ENCODE data around the gene NANOS3.

The NANOS3 gene

DNA sequence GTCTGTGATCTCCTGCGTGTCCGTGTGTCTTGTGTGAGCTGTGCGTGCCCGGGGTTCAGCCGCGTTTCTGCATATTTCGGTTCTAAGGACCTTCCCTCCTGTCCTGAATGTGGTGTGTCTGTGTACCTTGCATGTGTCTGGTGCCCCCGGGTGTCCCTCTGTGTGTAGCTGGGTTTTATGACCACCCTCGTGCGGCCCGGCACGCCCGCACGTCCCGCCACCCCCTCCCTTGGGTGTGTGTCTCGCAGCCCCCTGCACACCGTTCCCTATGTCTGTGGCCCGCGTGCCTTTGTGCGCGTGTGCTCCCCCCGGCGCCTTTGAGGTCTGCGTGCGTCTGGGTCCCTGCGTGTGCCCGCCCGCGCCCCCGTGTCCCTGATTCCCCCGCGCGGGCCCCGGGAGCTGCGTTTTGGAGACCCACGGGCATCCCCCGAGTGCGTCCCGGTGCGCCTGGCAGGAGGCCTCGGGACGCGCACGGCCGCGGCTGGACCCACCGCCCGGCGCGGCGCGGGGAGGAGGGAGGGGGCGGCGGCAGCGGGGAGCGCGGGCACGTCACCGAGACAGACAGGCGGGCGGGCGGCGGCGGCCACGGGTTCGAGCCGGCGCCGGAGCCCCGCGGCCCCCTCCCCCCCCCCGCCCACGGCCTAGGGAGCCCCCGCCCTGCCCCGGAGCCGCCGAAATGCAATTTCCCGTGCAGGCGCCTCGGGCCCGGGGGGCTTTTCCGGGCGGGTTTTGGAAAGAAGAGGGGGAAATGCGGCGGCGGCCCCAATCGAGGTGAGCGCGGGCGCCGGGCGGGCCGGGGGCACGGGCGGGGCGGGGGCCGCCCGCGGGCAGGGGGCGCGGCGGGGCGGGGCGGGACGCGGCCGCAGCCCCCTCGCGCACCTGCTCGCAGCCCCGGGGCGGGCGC is 12.0 kb upstream of the NANOS3 start:
- peak overlapping the region; percentile 61 for H3K4me3 ChIP-seq (ENCODE audit: low read length)

DNA sequence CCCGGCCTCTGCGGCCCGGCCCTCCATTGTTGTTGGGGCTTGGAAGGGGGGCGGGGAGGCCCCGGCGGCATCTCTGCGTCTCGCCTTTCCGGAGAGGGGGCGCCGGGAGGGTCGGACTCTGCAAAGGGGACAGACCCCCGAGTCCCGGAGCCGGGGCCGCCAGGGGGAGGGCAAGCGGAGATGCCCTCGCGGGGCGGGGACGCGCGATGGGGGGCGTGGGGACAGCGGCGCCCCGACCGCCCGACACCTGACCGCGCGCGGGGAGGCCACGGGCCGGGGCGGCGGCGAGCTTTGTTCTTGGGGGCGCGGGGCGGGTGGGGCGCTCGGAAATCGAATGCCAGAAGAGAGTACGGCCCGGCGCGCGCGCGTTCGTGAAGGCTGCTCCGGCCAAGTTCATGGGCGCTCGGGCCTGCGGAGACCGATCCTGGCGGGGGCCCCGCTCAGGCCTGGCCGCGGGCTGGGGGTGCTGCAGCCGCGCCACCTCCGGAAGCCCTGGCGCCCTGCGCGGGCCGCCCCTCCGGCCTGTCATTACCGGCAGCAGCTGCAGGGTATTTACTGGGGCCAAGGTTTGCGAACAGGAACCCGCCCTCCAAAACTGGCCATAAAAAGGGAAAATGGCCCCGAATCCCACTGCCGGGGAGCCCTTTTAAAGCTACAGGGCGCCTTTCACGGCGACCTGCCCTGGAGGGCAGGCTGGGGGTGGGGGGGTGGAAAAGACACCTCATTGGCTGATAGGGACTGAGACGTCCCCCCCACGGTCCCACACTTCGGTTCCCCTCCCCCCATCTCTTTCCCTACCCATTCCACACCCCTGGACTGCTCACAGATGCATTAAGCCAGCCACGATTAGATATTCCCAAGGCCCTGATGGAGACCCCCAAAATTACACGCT is 11.1 kb upstream of the NANOS3 start:
- peak overlapping the region; percentile 61 for H3K4me3 ChIP-seq (ENCODE audit: low read length)
- no peak for TF ChIP-seq ZNF274 (IDR thresholded peaks at IDR 0.05; ENCODE audit: low read depth, low read length)

More for the DNA sequence above, 12.0 kb upstream of the NANOS3 start:
- no peak for TF ChIP-seq ZNF274 (IDR thresholded peaks at IDR 0.05; ENCODE audit: low read depth, low read length)

DNA sequence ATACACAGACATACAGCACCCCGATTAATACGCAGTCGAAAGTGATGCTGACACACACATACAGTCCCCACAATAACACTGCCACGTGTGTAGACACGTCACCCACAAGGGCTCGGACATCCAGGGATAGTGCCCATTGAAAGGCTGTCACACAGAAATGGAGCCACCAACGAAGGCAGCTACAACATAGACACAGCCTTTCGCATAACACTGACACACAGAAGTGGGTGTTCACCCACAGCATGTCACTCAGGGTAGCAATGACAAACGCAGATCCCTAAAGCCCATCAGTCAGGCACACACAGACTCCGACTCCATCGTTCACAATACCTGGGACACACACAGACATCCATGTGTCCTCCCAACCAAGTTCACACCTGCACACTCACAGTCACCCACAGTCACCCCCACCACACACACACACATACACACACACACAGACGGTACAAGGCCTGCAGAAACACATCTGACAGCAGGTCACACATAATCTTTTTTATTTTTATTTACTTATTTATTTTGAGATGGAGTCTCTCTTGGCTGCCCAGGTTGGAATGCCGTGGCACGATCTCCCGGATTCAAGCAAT is 10.4 kb upstream of the NANOS3 start:
- H3K4me3 ChIP-seq (ENCODE audit: low read length) = peak overlapping the region; percentile 61; the same call in 1 of the 2 replicates

DNA sequence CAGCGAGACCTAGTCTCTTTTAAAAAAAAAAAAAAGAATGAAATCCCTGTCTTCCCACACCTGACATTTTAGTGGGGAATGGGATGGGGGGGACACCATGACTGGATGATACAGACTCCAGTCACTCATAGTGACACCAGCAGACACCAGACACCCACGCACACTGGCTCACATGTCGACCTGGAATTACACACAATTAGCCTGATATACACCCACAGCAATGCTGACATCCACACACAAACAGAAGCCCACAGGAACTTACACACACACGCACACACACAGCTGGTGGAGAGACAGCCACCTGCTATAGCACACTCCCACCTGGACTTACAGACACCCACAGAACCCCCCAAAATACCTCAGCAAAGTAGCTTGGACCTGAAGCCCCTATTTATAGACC is 8.3 kb upstream of the NANOS3 start:
- no peak overlapping the region for H3K4me3 ChIP-seq (ENCODE audit: low read length)
- TF ChIP-seq ZNF274 (IDR thresholded peaks at IDR 0.05; ENCODE audit: low read depth, low read length) = no peak

More for the DNA sequence above, 10.4 kb upstream of the NANOS3 start:
- TF ChIP-seq ZNF274 (IDR thresholded peaks at IDR 0.05; ENCODE audit: low read depth, low read length) = no peak

DNA sequence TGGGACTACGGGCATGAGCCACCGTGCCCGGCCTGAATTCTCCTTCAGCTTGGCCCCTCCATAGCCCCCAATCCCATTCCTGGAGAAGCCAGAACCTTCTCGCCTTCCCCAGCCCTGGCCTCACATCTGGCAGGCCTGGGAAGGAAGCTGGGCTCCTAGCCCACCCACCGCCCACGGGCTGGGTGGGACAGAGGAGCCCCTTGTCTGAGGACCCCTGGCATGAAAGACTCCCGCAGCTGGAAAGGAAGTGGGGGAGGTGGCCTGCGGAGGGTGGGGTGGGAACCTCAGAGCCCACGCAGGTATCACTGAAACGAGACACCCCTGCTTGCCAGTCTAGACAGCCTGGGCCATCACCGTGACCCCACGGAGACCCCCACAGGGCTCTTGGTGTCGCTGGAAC is 7.7 kb upstream of the NANOS3 start:
- TF ChIP-seq ZNF274 (IDR thresholded peaks at IDR 0.05; ENCODE audit: low read depth, low read length) = no peak

DNA sequence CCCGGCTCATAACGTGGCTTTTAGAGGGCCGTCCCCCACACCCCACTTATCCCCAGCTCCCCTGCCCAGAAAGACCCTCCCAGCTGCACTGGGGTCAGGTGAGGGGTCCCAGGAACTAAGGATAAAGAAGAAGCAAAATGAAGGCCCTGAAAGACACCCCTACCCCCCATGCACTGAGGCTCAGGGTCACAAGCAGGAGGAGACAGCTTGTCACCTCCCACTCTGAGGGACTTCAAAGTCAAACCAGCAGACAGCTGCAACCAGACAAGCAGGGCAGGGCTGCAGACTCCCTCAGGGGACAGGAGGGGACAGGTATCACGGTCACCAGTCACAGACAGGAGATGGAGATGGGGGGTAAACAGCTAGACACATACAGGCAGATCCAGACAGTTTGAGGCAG is 6.1 kb upstream of the NANOS3 start:
- no peak overlapping the region for H3K4me3 ChIP-seq (ENCODE audit: low read length)
- no peak for TF ChIP-seq ZNF274 (IDR thresholded peaks at IDR 0.05; ENCODE audit: low read depth, low read length)

More for the DNA sequence above, 7.7 kb upstream of the NANOS3 start:
- H3K4me3 ChIP-seq (ENCODE audit: low read length) = no peak overlapping the region

DNA sequence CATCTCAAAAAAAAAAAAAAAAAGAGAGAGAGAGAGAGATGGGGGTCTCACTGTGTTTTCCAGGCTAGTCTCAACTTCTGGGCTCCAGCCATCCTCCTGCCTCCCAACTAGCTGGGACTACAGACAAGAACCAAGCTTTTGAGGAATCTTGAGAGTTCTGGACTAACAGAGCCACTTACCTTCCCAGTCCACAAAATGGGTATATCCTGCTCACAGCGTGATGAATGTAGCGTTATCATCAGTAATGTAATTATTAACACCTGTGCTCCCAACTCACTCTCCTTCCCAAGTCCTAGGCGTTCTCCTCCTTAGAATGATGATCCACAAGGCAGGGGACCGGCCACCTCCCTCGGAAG is 4.6 kb upstream of the NANOS3 start:
- TF ChIP-seq ZNF274 (IDR thresholded peaks at IDR 0.05; ENCODE audit: low read depth, low read length) = no peak
- H3K4me3 ChIP-seq (ENCODE audit: low read length) = no peak overlapping the region

DNA sequence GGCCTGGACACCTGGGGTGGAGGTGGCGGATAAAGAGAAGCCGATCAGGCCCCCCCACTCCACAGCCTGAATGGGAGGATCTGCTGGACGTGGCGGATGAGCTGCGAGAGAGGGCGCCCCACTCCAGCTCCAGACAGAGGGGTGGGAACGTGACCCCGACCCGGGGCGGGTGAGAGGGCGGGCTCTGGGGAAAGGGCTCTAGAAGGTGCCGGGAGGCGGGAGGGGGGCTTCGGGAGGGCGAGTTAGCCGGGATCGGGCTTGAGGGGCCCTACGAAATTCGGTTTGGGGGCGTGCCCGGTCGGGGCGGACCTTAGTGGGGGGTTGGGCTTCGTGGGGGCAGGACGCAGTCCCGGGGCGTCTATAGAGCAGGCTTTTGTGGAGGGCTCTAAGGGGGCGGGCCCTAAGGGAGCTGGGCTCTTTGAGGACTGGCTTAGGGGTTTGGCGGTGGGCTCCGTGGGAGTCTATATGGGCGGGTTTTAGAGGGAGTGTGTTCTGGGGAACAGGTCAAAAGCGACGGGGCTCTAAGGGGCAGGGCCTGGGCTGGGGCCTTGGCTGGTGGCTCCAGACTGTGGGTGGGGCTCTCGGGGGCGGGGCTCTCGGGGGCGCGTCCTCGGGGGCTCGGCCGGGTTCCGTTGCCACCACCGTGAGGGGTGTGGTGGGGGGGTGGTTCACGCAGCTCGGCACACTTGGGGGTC is 4.1 kb upstream of the NANOS3 start:
- TF ChIP-seq ZNF274 (IDR thresholded peaks at IDR 0.05; ENCODE audit: low read depth, low read length) = no peak
- no peak overlapping the region for H3K4me3 ChIP-seq (ENCODE audit: low read length)

DNA sequence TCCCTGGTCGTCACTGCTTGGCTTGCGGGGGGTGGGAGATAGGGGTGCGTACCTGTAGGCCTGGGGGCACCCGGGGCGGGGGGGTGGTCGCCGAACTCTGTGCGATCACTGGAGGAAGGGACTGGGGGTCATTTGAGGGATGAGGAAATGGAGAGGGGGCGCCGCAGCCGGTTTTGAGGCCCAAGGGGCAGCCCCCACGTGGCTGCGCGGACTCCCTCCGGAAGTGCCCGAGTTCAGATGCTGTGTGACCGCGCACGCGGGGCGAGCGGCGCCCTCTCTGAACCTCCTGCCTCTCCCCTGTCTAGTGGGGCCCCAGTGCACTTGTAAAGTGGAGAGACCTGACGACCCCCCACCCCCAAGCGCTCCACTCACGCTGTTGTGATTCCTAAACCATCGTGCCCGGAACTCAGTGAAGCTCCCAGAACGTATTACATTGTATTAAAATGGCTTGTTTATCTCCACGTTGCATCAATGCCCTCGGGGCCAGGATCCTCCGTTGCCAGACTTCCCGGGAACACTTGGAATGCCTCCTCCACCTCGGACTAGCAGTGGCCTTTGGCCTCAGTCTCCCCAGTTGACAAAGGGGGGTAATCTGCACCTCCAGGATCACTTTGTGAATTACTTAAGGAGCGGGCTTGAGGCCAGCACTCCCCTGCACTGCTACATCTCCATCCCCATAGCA is 3.0 kb upstream of the NANOS3 start:
- no peak for TF ChIP-seq ZNF274 (IDR thresholded peaks at IDR 0.05; ENCODE audit: low read depth, low read length)
- H3K4me3 ChIP-seq (ENCODE audit: low read length) = no peak overlapping the region

DNA sequence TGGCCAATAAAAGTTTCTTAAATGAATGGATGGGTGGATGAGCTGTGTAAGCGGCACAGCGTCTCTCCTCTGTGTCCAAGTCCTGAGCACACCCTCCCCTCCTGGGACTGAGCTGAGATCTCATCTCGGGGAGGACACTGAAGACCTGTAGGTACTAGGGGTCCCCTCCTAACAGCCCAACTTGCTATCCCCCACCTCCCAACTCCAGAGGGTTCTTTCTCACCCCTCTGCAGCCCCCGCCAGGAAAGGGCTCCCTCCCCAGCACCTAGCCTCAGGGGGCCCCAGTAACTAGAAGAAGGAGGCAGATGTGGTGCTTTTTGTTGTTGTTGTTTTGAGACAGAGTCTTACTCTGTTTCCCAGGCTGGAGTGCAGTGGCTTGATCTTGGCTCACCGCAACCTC is 1.1 kb upstream of the NANOS3 start:
- no peak for TF ChIP-seq ZNF274 (IDR thresholded peaks at IDR 0.05; ENCODE audit: low read depth, low read length)
- H3K4me3 ChIP-seq (ENCODE audit: low read length) = no peak overlapping the region

DNA sequence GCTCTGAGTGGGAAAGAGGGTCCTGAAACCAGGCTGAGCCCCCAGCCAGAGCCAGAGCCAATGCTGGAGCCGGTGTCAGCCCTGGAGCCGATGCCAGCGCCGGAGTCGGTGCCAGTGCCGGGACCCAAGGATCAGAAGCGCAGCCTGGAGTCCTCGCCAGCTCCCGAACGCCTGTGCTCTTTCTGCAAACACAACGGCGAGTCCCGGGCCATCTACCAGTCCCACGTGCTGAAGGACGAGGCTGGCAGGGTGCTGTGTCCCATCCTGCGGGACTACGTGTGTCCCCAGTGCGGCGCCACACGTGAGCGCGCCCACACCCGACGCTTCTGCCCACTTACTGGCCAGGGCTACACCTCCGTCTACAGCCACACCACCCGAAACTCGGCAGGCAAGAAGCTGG is 369 bp downstream of the NANOS3 start:
- no peak for TF ChIP-seq ZNF274 (IDR thresholded peaks at IDR 0.05; ENCODE audit: low read depth, low read length)

DNA sequence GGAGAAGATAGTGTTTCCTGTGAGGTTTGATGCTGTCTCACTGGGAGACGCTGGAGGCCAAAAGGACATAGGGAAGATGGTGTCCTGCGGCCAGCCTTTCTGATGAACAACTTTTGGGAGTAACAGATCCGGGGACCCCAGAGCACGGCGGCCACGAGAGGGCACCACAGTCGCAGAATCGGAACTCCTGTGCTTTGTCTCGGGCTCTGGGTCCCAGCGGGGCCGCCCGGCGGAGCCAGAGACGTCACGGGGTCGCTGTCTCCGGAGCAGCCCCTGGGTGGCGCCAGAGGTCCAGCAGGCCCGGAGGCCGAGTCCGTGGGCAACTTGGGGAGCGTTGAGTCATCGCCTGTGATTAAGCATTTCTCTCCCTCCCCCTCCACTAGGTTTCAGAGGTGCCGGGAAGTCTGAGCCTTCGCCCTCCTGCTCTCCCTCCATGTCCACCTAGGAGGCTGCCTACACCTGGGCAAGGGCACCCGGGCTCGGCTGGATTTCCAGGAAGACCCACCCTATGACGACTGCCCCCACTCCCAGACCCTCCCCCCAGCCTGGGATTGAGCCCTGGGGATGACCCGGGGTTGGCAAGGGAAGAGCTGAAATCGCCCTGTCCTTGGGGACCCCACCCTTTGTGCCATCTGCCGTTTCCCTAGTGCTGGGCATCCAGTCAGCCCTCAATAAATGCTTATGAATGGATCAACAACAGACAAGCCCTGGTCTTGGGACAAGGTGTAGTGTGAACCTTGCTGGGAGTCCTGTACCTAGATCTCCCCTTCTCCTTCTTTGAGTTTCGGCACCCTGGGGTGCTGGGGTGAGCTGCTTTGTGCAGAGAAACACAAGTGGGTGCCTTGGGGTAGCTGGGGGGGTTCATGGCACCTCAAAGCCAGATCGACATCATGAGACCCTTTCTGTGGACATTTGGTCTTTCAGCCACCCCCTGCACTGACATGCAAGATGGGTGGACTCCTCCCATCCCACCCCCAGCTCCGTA is 3.4 kb downstream of the NANOS3 start:
- TF ChIP-seq ZNF274 (IDR thresholded peaks at IDR 0.05; ENCODE audit: low read depth, low read length) = no peak
- H3K4me3 ChIP-seq (ENCODE audit: low read length) = no peak overlapping the region

More for the DNA sequence above, 369 bp downstream of the NANOS3 start:
- no peak overlapping the region for H3K4me3 ChIP-seq (ENCODE audit: low read length)

All from GM08714 (cell line).